Camera-type eye (tissue), 1 donor: Measurements from ENCODE around the gene RNASEH2A. TPM values are rescaled to one million over a fixed set of nuclear protein-coding genes. Genes with fewer than 3 reads are reported as not detected.

Experiments
- total RNA-seq: library from RNA; depleted of rRNA; stranded (reverse); fragments of >200 nt; gene quantifications from one replicate; pipeline ENCODE4 v1.2.3, GENCODE V29; 2014

Gene RNASEH2A
- 20.2 TPM for total RNA-seq

GRCh38 chr19:12806242-12807081, at the start of gene RNASEH2A:
Gene RNASEH2A, plus strand, starts transcription at chr19:12806584. Its CDS starts 90 bp downstream, at chr19:12806674.

GRCh38 chr19:12774588-12775555, 31.5 kb upstream of the RNASEH2A start, which contains the start of gene HOOK2:
Gene HOOK2, minus strand, starts transcription at chr19:12775552. Its CDS starts 103 bp downstream, at chr19:12775449.

GRCh38 chr19:12791345-12792050, 14.9 kb upstream of the RNASEH2A start, which contains the start of gene JUNB:
Gene JUNB, plus strand, starts transcription at chr19:12791486. Its CDS starts 286 bp downstream, at chr19:12791772.

GRCh38 chr19:12801466-12802266, 4.7 kb upstream of the RNASEH2A start, which contains the start of the genes PRDX2 and THSD8:
Gene PRDX2, minus strand, starts transcription at chr19:12801800. Its CDS starts 539 bp downstream, at chr19:12801261.
Gene THSD8, plus strand, starts transcription at chr19:12802069. Its CDS starts 3 bp downstream, at chr19:12802072.

GRCh38 chr19:12834566-12834943, 28.2 kb downstream of the RNASEH2A start, which contains the start of gene RTBDN:
Gene RTBDN, minus strand, starts transcription at chr19:12834579. Its CDS starts 4,600 bp downstream, at chr19:12829979.

GRCh38 chr19:12838182-12838885, 31.9 kb downstream of the RNASEH2A start, which contains the start of gene MAST1:
Gene MAST1, plus strand, starts transcription at chr19:12838515. Its CDS starts 58 bp downstream, at chr19:12838573.

Other genes with a start within 250 kb of the RNASEH2A start
- gene ZNF490, start 195.8 kb upstream of the RNASEH2A start, total RNA-seq = 15.2 TPM
- 47.4 TPM for gene ZNF791, start 195.7 kb upstream of the RNASEH2A start, total RNA-seq
- gene MAN2B1, start 139.8 kb upstream of the RNASEH2A start, total RNA-seq = 35.4 TPM
- gene WDR83, start 139.8 kb upstream of the RNASEH2A start, total RNA-seq = 6.7 TPM
- gene DHPS, start 124.7 kb upstream of the RNASEH2A start, total RNA-seq = 154 TPM
- gene GNG14, start 118.6 kb upstream of the RNASEH2A start, total RNA-seq = not detected
- 7.8 TPM for gene FBXW9, start 110.0 kb upstream of the RNASEH2A start, total RNA-seq
- 92.0 TPM for gene TNPO2, start 82.7 kb upstream of the RNASEH2A start, total RNA-seq
- gene TRIR, start 71.9 kb upstream of the RNASEH2A start, total RNA-seq = 144 TPM
- 49.4 TPM for gene GET3, start 69.1 kb upstream of the RNASEH2A start, total RNA-seq
- 0.55 TPM for gene BEST2, start 54.8 kb upstream of the RNASEH2A start, total RNA-seq
- 33.5 TPM for gene HOOK2, start 31.0 kb upstream of the RNASEH2A start, total RNA-seq
- 194 TPM for gene JUNB, start 15.1 kb upstream of the RNASEH2A start, total RNA-seq
- gene PRDX2, start 4.8 kb upstream of the RNASEH2A start, total RNA-seq = 290 TPM
- not detected for gene THSD8, start 4.5 kb upstream of the RNASEH2A start, total RNA-seq
- gene RTBDN, start 28.0 kb downstream of the RNASEH2A start, total RNA-seq = 8.6 TPM
- gene MAST1, start 31.9 kb downstream of the RNASEH2A start, total RNA-seq = 23.3 TPM
- 15.1 TPM for gene DNASE2, start 74.9 kb downstream of the RNASEH2A start, total RNA-seq
- gene KLF1, start 80.6 kb downstream of the RNASEH2A start, total RNA-seq = 2.1 TPM
- 59.3 TPM for gene GCDH, start 84.6 kb downstream of the RNASEH2A start, total RNA-seq
- gene SYCE2, start 112.7 kb downstream of the RNASEH2A start, total RNA-seq = not detected
- gene FARSA, start 127.1 kb downstream of the RNASEH2A start, total RNA-seq = 41.6 TPM
- 471 TPM for gene CALR, start 132.0 kb downstream of the RNASEH2A start, total RNA-seq
- gene RAD23A, start 139.3 kb downstream of the RNASEH2A start, total RNA-seq = 75.9 TPM
- gene GADD45GIP1, start 150.6 kb downstream of the RNASEH2A start, total RNA-seq = 16.8 TPM
- 5.2 TPM for gene DAND5, start 163.0 kb downstream of the RNASEH2A start, total RNA-seq
- 122 TPM for gene NFIX, start 188.9 kb downstream of the RNASEH2A start, total RNA-seq